ENCODE results near the gene COPS3.

- TF ChIP-seq CTCF (IDR thresholded peaks at IDR 0.05) (no peak), SIN3A (IDR thresholded peaks at IDR 0.05; ENCODE audit: borderline replicate concordance, insufficient read depth, low read depth, low read length) (no peak), TCF7L2 (IDR thresholded peaks at IDR 0.05; ENCODE audit: low read depth, low read length) (no peak), POLR2AphosphoS5 (IDR thresholded peaks at IDR 0.05; ENCODE audit: low read depth, low read length) (no peak), REST (IDR thresholded peaks at IDR 0.05; ENCODE audit: insufficient read depth in 1 of 2, low read depth in 2 of 2, low read length in 1 of 2) (no peak)
These were observed 39.3 kb upstream of the COPS3 start for GRCh38 chr17:17320188-17320910.

Measured in Panc1 (cell line).